Liver (tissue), 3 donors: ENCODE measurements around the gene DDX41.

ENCODE experiments used
- EGR1 ChIP-seq, 2 donors: IDR thresholded peaks; 2 replicates each; pipeline ENCODE4 v1.6.1; 2016 to 2018; ENCODE audit warnings: antibody characterized with exemption in 2 of 2, low read depth in 2 of 2
- JUND ChIP-seq, 2 donors: IDR thresholded peaks; 2 replicates each; pipeline ENCODE4 v1.6.1; 2016; ENCODE audit warnings: antibody characterized with exemption in 2 of 2
- MAX ChIP-seq: IDR thresholded peaks from 2 replicates; pipeline ENCODE4 v1.6.1; 2016; ENCODE audit warnings: antibody characterized with exemption
- RAD21 ChIP-seq, 2 donors: IDR thresholded peaks; 2 replicates each; pipeline ENCODE4 v1.6.1; 2016; ENCODE audit warnings: antibody characterized with exemption in 2 of 2, mild to moderate bottlenecking in 2 of 2
- TAF1 ChIP-seq: conservative IDR thresholded peaks from 2 replicates; pipeline ENCODE4 v1.6.1; 2016; ENCODE audit warnings: antibody characterized with exemption, mild to moderate bottlenecking
- TF ChIP-seq, protein P1 (sequence below): fragments of 150-350 bp; IDR thresholded peaks from 2 replicates; pipeline ENCODE4 v1.5.1; 2017; ENCODE audit warnings: improper control_type of control experiment, low read depth, low read length; ENCODE audit not compliant: missing input control
- donor health status: healthy.
- donor health status: healthy.

DNA sequence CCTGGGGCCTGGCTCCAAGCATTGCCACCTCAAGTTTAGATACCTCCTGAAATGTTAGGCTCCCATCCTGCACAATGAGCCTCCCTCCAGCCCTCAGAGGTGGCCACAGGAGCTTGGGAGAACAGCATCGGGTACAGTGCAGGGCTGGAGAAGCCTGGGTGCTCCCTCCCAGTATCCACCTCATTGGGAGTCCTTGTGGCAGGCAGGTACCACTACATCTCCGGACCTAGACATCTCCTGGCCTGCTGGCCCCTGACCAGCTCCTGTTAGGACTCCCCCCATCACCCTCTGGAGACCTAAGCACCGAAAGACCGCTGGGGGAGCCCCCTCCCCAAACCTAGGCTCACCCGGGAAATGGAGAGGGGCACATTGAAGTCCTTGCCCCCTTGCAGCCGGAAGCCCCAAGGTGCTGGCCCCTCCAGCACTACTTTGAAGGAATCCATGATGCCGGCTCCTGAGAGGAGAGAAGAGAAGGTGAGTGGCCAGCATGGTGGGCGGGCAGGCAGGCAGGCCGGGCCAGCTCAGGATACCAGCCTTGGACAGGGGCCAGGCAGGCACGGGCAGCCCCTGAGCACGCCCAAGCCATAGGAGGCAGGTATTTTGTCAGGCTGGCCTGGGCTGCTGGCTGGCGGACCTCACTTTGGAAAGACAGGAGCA is 20.6 kb downstream of the DDX41 start:
- TF ChIP-seq, protein P1, sequence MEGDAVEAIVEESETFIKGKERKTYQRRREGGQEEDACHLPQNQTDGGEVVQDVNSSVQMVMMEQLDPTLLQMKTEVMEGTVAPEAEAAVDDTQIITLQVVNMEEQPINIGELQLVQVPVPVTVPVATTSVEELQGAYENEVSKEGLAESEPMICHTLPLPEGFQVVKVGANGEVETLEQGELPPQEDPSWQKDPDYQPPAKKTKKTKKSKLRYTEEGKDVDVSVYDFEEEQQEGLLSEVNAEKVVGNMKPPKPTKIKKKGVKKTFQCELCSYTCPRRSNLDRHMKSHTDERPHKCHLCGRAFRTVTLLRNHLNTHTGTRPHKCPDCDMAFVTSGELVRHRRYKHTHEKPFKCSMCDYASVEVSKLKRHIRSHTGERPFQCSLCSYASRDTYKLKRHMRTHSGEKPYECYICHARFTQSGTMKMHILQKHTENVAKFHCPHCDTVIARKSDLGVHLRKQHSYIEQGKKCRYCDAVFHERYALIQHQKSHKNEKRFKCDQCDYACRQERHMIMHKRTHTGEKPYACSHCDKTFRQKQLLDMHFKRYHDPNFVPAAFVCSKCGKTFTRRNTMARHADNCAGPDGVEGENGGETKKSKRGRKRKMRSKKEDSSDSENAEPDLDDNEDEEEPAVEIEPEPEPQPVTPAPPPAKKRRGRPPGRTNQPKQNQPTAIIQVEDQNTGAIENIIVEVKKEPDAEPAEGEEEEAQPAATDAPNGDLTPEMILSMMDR = peak; percentile 2
- TF ChIP-seq TAF1 (no peak), JUND (IDR thresholded peaks at IDR 0.05) (no peak), RAD21 (IDR thresholded peaks at IDR 0.05) (no peak), MAX (no peak), EGR1 (IDR thresholded peaks at IDR 0.05; ENCODE audit: low read depth in 2 of 2) (no peak)
